D721Med (cell line): ENCODE results near the gene RNF220.

Experiments
- DNase-seq: peaks from one replicate; pipeline ENCODE4 v3.0.0; 2011; ENCODE audit warnings: low spot score; ENCODE audit not compliant: insufficient read length
- FAIRE-seq: peaks from 2 replicates; lab custom pipeline; 2011; peaks lifted over from hg19 to GRCh38; lab: Jason Lieb, UNC
- CTCF ChIP-seq: IDR thresholded peaks from 2 replicates; pipeline ENCODE4 v1.5.1; 2012; ENCODE audit warnings: mild to moderate bottlenecking, control low read depth; ENCODE audit not compliant: insufficient read depth; ENCODE audit errors: missing control alignments

RNF220 gene

DNA sequence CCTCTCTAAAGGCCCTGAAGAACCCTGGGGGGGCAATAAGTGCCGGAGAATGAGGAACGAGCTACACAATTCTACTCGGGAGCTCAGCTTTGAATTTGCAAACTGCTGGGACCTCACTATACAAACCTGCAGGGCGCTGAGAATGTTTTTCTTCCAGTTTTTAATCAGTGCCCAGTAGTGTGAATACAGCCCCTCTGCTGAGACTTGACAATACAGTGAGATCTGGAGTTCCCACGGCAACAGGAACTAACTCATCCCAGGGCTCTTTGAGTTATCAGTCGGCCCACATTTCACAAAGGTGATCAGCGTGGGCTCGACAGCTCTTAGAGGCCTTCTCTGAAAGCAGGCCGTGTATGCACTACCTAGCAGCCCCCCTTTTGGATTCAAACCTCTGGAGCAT lies 227.5 kb downstream of the RNF220 start:
- DNase-seq (no peak), FAIRE-seq (no peak)
- no peak for TF ChIP-seq CTCF

DNA sequence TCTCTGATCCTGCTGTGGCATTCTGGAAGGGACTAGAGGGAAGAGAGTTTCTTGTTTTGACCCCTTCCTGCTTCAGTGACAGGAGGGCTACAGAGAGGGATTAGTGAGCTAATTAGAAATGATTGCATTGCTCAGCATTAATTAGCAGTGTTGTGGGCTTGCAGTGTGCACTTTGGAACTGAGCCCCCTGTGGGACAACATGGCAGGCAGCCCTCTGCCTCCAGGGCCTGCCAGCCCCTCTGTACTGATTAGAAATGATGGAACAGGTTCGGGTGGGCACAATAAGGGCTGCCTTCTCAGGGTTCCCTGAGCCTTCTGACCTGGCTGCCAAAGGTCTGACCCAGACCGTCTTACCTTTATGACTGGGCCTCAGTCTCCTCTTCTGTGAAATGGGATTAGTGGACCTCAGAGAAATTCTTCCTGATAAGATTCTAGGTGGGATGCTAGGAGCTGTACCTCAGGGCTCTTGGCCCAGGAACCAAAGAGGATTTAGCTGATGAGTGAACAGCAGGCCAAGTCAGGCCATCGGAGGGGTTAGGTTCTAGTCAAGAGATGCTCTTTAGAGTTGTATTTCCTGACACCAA lies 229.6 kb downstream of the RNF220 start:
- FAIRE-seq (no peak), DNase-seq (no peak)
- TF ChIP-seq CTCF: no peak

DNA sequence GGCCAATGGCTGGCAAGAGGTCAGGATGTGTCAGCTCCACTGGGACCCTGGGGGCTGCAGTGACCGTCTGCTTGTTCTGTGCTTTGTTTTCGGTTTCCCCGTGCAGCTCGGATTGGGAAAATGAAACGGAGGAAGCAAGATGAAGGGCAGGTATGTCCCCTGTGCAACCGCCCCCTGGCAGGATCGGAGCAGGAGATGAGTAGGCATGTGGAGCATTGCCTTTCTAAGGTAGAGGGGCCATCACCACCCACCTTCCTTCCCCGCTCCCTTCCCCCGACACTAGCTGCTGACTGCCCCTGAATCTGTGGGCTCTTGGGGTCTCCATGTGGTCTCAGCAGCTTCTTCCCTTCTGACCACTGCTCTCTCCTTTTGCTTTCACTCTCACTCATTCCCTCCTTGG lies 230.4 kb downstream of the RNF220 start:
- no peak for TF ChIP-seq CTCF
- FAIRE-seq (no peak), DNase-seq (no peak)

DNA sequence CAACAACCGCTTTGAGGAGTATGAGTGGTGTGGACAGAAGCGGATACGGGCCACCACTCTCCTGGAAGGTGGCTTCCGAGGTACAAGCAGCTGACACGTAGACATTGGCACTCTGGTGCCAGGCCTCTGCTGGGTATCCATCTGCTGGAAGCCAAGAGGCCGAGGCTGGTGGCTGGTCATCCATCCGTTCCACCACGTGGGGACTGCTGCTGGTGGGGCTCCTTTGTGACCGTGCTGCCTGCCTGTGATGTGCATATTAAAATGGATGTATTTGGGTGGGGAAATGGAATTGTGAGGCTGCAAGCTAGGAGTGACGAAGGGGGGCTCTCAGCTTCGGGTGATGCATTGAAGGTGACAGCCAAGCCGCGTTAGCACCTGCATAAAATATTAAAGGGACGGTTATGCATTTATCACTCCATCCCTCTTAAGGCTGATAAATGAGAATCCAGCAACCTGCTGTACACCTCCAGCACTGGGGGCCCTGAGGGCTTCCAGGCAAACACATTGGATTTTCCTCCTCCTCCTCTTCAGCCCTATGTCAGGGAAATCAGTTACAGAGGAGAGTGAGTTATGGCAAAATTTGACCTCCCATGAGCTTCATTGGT lies 231.1 kb downstream of the RNF220 start:
- DNase-seq (no peak), FAIRE-seq (no peak)
- TF ChIP-seq CTCF: no peak

- no peak for TF ChIP-seq CTCF
- DNase-seq: peak; percentile 81
- no peak for FAIRE-seq
These were observed 231.9 kb downstream of the RNF220 start for GRCh38 chr1:44636688-44637598.

DNA sequence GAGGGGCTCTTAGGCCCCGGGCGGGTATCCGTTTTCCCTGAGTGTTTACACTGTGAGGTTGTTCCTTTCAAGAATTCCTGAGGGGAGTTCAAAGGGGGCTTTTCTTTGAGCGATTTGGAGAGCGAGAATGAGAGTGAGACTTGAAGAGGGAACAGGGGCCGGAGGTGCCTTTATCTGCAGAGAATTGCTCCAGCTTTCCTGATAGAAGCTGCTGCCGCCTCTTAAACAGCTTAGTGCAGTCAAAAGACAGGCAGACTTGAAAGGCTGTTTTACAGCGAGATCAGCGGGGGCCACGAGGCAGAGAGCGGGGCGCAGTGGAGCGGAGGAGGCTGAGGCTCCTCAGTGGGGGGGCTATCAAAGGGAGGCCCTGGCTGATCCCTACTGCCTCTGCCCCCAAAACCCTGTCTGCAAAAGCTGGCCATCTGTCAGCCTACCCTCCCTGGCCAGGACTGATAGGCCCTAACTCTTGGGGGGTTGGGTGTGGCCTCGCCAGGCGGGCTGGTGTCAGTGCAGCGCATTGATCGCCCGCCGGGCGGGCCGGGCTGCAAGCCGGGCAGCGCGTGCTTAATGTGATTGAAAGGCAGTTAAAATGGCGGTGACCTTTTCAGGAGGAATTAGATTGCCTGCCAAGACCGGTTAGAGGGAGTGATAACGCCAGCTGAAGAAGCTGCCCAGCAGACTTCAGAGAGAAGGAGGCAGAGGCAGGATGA lies 232.8 kb downstream of the RNF220 start:
- DNase-seq (no peak), FAIRE-seq (no peak)
- TF ChIP-seq CTCF: no peak
